ENCODE measurements around the gene SYNPO. TPM values are rescaled to one million over a fixed set of nuclear protein-coding genes. Genes with fewer than 3 reads are reported as not detected.

SYNPO gene, protein sequence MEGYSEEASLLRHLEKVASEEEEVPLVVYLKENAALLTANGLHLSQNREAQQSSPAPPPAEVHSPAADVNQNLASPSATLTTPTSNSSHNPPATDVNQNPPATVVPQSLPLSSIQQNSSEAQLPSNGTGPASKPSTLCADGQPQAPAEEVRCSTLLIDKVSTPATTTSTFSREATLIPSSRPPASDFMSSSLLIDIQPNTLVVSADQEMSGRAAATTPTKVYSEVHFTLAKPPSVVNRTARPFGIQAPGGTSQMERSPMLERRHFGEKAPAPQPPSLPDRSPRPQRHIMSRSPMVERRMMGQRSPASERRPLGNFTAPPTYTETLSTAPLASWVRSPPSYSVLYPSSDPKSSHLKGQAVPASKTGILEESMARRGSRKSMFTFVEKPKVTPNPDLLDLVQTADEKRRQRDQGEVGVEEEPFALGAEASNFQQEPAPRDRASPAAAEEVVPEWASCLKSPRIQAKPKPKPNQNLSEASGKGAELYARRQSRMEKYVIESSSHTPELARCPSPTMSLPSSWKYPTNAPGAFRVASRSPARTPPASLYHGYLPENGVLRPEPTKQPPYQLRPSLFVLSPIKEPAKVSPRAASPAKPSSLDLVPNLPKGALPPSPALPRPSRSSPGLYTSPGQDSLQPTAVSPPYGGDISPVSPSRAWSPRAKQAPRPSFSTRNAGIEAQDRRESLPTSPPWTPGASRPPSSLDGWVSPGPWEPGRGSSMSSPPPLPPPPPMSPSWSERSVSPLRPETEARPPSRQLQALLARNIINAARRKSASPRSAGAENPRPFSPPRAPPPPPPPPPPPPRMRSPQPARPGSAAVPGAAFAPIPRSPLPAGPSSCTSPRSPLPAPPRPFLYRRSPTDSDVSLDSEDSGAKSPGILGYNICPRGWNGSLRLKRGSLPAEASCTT
- total RNA-seq = under 0.01 TPM

DNA sequence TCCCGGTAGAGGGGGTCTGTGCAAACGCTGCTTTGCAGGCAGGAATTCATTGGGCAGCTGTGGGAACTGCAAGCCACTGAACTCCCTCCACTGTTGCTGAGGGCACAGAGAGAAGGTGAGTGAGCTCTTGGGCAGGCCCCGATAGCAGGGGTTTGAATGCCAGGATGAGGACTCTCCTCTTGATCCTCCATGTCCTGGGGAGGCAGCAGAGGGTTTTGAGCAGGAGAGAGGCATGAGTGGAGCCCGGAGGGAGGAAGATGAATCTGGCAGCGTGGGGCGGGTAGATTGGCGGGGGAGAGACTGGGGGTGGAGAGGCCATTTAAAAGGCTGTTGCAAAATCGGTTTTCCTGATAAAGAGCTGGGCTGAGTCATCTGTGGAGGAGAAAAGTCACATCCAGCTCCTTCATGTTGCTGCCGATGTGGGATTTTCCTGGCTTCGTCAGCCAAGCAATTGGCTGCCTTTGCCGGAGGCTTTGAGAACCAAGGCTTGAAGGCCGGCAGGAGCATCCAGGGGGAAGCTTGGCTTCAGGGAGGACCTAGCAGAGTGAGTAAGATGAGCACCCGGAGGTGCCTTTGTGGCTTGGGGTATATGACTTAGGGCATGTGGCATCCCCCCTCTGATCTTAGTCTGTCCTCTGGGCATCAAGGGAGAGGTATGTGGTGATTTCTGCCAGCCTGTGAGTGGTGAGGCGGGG lies at the start of gene SYNPO:
Gene SYNPO, plus strand, starts transcription at position 350 of the 695 bp plus-strand sequence. CDS start 7,616 bp downstream, outside the sequence.
- DNase-seq (ENCODE audit: low read depth in 2 of 3, low spot score in 2 of 3) = no peak

DNA sequence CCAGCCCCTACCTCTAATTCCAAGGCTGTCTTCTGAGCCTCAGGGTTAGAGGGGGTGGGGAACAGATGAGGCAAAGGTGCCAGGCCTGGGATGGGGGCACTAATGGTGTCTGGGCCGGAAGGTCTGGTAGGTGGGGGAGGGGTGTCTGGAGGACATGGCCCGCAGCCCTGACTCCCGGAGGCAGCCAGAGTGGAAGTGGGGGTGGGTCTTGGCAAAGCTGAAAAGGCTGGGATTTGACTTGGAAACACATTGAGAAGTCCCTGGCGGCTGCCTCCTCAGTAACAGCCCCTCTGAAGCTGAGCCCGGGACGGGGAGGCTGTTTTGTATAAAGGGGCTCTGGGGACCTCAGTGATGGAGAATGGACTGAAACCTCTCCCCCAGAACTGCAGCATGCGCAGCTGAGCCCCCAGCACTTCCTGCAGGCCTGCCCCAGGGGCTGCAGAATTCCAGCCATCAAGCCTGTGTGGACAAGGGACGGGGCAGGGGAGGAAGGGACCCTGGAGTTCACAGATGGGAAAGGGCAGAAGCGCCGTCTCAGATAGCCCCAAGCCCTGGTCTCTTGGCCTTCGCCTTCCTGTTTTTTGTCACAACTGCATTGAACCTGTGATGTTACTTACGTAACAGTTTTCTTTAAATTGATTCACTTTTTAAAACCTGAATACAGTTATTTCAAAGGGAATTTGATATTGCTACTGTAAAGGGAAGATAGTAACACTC lies 49.3 kb upstream of the SYNPO start:
- no peak for DNase-seq (ENCODE audit: low read depth in 2 of 3, low spot score in 2 of 3)

DNA sequence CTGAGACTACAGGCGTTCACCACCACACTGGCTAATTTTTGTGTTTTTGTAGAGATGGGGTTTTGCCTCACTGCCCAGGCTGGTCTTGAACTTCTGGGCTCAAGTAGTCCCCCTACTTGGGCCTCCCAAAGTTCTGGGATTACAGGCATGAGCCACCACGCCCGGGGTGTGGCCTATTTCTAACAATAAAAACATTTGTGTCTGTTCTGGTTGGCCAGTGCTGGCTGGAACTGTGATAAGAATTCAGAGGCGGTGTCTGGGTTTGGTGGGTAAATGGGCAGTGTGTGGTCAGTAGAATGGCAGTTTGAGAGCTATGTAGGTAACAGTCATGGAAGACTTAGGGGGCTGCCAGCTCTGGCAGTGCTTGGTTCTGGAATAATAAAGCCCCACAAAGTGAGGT lies 46.9 kb upstream of the SYNPO start:
- DNase-seq (ENCODE audit: low read depth in 2 of 3, low spot score in 2 of 3) = no peak

DNA sequence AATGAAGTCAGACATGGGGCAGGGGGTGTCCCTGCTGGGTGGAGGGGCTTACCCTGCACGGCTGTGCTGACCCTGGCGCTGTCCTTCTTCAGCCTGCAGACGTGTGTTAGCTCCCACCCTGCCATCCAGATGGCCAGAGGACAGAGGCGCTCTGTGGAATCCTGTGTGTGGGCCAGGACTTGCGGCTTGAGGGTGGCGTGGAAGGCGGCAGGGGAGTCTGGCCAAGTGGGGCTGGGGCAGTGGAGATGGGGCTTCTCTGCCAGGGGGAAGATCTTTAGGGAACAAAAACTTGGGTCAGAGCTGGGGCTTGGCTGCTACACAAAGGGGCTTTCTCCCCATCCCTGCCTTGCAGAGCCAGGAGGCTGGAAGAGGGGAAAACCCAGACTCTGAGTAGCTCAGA lies 46.5 kb upstream of the SYNPO start:
- no peak for DNase-seq (ENCODE audit: low read depth in 2 of 3, low spot score in 2 of 3)

DNA sequence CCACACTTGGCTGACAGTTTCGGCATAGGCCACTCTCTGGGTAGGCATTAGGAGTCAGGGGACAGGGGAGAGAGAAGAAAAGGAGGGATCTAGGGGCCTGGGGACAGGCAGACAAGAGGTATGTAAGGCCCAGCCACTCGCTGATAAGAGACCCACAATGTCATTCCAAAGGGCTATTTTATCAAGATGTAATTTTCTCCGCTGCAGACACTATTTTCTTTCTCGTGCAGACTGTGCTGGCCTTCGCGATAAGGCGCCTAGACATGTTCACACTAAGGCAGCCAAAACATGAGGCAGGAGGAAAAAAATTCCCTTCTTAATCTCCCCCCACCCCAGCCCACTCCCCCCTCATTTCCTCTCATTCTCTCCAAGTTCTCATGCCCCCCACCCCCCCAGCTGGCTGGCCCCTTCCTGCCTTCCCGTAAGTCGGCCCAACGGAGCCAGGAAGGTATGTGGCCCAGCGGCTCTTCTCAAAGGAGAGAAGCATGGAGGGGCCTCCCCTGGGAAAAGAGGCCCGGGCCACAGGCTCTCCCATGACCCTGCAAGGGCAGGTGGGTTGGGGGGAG lies 44.9 kb upstream of the SYNPO start:
- DNase-seq (ENCODE audit: low read depth in 2 of 3, low spot score in 2 of 3) = peak in 1 of 3 donors; percentile 6

DNA sequence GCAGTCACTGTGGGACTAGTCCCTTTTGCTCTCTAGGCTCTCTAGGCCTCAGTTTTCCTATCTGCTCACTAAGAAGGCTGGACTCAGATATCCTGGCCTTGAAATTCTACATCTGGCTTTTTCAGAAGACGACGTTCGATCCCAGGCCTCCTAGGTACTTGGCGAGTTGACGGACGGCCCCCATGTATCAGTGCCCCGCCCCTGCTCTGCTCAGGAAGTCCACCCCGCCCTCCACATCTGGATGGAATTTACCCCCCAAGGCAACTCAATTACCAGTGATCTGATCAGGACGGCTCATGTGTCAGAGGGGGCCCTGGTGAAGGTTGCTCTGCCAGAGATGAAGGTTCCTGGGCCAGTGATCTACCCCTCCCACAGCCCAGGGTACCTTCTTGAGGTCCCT lies 44.1 kb upstream of the SYNPO start:
- no peak for DNase-seq (ENCODE audit: low read depth in 2 of 3, low spot score in 2 of 3)

DNA sequence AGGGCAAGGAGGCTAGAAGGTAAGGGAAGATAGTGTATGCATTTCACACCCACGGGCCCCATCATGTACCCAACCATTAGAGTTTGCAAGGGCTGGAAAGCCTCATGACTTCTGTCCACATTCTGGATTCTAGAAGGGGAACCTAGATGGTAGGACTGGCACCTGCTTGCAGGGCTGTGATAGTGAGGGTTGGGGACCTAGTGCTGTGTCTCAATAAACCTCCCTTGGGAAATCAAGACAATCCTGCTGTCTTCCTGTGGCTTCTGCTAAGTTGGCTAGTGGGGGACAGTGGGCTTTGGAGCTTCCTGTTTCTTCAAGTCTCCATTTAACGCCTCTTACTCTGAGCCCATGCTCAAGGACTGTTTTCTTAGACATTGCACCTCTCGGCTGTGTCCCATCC lies 43.6 kb upstream of the SYNPO start:
- DNase-seq (ENCODE audit: low read depth in 2 of 3, low spot score in 2 of 3) = peak in 1 of 3 donors; percentile 7

DNA sequence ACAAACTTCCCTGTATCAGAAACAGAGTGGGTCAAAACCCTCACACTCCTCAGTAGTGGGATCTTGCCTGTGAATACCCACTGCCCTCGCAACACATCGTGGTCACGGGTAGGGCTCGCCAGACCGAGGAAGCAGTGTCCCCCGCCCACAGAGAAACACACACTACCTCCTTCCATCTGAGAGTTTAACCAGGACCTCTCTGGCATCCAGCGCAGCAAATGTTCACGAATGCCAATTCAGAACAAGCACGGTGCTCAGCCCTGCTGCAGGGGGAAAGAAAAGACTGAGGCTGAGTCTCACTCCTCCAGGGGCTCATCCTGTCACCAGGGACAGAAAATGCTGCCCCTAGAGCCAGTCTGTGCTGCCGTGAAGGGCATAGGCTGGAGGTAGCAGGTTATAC lies 42.5 kb upstream of the SYNPO start:
- DNase-seq (ENCODE audit: low read depth in 2 of 3, low spot score in 2 of 3) = no peak

DNA sequence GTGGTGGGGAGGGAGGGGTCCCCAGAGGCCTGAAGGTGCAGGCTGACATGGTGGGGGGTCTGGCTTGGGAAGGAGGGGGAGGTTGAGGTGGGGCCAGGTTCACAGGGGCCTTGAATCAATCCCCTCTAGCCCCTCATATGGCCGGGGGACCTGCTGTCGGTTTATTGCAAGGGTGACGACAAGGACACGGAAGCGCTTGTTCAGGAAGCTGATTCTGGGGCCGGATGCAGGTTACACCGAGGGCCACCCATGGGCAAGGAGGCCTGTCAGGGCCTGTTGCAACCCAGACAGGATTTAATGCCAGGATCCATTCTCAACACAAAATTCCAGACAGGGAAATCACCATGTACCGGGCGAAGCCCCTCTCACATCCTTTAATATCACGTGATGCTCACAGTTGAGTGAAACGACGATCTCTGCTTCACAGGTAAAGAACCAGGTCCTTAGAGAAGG lies 41.6 kb upstream of the SYNPO start:
- DNase-seq (ENCODE audit: low read depth in 2 of 3, low spot score in 2 of 3) = no peak

DNA sequence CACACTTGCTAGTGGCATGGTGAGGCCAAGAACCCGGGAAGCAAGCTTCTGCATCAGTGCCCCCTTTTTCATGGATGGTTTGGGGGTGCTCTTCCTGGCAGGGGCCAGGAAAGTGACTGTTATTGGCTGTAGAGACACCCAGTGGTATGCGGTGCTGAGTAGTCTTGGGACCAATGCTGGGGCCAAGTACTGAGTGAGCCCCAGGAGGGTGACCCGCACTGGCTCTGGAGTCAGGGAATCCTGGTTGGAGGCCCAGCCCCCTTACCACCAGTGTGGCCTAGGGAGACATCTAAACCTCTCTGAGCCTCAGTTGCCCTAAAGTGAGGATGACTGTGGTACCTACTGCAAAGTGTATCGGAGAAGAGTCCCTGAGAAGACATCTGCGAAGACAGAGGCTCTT lies 41.2 kb upstream of the SYNPO start:
- no peak for DNase-seq (ENCODE audit: low read depth in 2 of 3, low spot score in 2 of 3)

DNA sequence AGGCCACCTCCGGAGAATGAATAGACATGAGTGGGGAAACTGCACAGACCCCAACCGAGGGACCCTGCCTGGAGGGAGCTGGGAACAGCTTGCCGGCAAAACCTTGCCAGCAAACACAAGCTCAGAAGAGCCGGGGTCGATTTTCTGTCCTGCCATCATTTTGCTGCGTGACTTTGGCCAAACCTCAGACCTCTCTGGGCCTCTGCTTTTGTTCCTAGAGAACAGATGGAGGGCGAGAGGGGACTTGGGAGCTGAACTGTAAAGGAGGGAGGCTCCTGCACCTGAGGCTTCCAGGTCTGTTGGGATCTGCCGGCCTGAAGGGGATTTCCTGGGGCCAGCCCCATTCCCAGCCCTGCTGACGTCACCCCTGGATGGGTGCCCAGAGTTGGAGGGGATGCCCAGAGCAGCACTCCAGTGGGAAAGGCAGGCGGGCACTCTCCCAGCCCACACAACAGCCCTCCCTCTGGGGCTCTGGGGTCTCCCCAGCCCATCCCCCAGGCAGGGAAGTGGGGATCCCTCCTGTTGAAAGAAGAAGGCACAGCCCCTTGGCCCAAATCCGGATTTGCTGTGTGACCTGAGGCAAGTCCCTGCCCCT lies 40.4 kb upstream of the SYNPO start:
- no peak for DNase-seq (ENCODE audit: low read depth in 2 of 3, low spot score in 2 of 3)

DNA sequence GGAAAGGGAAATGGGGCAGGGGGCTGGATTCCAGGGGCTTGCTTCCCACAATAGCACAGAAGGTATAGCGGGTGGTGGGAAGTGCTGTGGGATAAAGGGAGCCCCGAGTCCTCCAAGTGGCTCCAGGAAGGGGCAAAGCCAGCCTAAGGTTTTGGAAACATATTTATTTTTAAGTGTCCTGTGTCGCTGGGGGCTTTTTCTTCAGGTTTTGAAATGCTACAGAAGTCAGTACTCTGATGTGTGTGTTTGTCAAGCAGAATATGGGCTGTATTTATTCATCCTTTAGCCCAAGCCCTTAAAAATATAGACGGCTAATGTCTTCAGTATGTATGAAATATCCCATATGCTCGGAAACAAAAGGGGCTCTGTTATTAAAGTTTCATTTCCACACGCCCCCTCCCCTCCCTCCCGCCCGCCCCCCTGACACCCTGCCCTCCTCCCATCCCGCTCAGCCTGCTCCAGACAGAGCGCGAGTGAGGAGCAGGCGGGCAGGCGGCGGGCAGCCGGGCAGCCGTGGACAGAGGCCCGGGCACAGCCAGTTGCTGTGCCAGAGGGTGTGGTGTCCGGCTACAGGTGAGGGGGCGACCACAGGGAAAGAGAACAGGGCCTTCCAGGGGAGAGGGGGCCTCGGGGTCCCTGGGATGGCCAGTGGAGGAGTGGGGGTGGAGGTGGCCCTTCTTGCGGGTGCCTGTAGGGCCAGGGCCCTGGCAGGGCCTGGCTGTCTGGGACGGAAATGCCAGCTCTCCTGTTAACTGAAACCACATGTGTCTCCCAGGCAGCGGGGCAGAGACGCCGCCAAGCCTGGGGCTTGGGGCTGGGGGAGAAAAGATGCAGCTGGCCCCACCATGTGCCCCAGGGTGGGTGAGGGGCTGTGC lies 39.6 kb upstream of the SYNPO start:
- no peak for DNase-seq (ENCODE audit: low read depth in 2 of 3, low spot score in 2 of 3)

DNA sequence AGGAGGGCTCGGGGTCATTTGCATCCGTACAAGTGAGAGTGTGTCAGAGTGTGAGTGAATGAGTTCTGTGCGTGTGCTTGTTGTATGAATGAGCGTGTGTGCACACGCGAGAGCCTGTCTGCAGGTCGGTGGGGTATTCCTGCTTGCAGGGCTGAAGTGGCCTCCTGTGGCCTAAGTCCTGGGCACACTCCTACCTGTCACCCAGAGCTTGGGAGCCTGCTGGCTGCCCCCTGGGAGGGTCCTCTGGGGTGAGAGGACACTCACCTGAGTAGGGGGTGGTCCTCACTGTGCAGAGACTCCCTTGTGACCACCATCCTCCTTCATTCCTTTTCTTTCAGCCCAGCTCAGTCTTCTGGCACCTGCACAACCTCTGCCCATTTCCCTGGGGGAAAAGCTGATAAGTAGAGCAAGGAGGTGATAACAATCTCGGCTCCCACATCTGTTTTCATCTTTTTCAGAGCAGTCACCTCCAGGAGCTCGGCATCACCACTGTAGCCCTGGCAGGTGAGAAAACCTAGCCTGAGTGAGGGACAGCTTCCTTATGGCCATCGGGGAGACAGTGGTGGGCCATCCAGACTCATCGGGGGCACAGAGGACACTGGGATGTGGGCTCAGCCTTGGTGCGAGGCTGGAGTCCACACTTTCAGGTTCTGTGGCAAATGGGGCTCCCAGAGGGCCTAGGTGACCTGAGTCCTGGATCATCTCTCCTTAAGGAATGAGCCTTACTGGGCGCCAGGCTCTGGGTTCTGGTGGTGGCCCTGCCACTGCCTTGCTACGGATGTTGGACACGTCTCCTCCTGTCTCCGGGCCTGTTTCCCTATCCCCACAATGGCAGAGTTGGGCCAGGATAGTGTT lies 38.7 kb upstream of the SYNPO start:
- no peak for DNase-seq (ENCODE audit: low read depth in 2 of 3, low spot score in 2 of 3)

DNA sequence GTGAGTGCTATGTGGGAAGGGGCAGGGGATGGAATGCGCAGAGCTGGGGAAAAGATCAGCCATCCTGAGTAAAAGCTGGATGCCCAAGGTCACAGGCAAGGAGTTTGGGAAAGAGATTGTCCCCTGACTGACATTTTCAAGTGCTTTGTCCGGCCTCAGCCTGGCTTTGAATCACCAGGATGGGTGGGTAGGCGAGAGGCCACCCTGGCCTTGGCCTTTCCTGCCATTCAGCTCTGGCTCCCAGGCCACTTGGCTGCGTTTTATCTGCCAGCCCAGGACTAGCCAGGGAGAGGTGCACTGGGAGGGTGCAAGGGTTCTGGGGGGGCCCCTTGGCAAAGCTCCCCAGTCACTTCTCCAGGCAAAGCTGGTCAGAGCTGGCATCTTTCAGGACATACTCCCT lies 37.4 kb upstream of the SYNPO start:
- no peak for DNase-seq (ENCODE audit: low read depth in 2 of 3, low spot score in 2 of 3)

DNA sequence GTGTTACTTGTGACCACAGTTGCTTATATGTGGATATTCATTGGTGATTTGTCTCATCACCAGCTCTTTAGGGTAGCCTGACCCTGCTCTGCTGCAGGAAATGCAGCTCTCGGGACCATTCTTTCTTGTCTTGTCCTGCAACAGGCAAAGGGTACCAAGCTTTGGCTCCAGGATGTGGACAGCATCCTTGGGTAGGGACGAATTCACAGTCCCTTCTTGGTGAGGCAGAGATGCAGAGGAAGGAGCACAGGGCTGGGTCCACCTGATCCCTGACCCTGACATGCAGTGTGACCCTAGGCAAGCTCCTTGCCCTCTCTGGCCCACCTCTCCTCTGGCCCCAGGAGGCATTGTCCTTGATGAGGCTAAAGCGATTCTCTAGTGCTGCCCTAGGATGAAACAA lies 37.0 kb upstream of the SYNPO start:
- no peak for DNase-seq (ENCODE audit: low read depth in 2 of 3, low spot score in 2 of 3)

DNA sequence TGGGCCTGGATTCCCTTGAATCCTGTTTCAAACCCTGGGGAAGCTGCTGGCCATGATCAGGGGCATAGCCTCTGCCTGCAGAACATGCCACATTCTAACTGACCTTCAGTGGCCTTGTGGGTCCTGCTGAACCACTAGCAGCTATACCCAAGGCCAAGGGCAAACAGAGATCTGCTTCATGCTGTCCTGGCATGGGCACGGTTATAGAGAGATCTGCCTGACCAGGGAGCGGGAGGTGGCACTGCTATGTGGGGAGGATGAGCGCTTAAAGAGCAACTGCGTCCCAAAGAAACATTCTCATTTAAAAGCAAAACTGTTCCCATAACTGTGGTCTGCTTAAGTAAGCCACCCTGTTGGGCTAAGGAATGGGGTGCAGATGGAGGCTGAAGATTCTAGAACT lies 36.5 kb upstream of the SYNPO start:
- DNase-seq (ENCODE audit: low read depth in 2 of 3, low spot score in 2 of 3) = no peak

DNA sequence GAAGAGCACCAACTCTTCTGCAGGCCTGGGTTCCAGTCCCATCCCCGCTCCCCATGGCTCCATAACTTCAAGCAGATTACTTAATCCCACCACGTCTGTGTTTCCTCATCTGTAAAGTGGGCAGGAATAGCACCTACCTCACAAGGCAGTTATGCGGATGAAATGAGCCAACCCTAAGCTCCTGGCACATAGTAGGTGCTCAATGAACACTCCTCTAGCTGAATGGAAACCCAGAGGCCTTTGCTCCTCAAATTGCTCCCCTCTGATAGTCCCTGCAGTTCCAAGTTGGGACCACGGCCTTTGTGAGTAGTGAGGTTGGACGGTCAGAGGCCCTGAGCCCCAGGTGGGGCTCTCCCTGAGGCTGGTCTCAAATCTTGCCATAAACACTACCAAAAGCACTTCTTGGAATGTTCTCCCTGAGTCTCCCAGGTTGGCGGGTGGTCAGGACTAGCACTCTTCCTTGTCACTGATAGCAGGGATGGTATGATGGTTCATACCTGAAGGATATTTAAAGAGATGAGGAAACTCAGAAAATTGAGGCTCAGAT lies 35.5 kb upstream of the SYNPO start:
- no peak for DNase-seq (ENCODE audit: low read depth in 2 of 3, low spot score in 2 of 3)

DNA sequence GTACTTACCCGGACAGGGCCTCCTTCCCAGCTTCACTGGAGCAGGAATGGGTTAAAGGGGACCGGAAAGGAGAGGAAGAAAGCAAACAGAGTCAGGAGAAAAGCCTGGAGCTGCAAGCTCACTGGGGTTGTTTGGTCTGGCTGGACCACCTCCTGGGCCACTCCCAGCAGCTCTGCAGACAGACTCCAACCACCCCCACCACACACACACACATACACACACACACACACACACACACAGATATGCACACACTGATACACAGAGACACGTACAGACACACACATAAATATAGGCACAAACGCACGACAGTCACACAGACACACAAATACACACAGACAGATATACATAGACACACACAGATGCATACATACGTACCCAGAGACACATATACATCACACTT lies 34.9 kb upstream of the SYNPO start:
- DNase-seq (ENCODE audit: low read depth in 2 of 3, low spot score in 2 of 3) = no peak
